GM21529 (cell line): ENCODE data around the gene LRRC74A.
"Not testable (repeated sequence)": the region's sequence is repeated elsewhere in the genome, so short reads cannot be mapped to it uniquely, and the experiment has no call there.

Source experiments
- ATAC-seq: cut with Tn5 transposase; IDR thresholded peaks from one replicate; pipeline ENCODE4 v1.9.1; 2021; ENCODE audit not compliant: unreplicated experiment

Gene LRRC74A

DNA sequence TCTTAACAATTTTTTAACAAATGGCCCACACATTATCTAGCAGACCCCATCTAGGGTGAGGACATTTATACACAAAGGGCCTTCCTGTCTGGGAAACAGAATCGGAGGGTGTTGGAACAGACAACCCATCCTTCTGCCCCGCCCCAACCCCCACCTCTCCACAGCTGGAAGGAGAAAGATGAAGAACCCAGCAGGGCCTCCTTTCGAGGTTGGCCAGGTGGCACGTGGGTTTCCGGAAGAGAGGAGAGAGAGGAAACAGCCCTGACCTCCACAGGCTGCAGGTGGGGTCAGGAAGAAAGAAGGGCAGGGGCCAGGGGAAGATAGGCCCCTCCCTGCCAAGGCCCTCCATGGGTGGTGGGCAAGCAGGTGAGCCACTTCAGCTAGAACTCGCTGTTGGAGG, 57.2 kb downstream of the LRRC74A start:
- ATAC-seq, result no peak

DNA sequence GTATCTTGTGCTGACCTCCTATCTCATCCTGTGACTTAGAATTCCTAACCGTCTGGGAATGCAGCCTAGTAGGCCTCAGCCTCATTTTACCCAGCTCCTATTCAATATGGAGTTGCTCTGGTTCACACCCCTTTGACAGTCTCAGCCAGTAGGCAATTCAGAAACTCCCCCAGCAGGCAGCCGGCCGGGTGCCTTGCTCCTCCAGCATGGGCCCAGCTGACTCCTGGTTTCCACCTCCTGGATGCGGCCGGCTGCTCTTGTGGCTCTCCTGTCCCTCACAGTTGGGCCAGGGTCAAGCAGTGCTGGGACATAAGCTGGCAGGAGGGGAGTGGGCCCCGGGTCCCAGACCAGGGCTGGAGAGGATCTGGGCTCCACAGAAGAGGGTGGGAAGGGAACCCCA, 58.2 kb downstream of the LRRC74A start:
- ATAC-seq, result no peak

DNA sequence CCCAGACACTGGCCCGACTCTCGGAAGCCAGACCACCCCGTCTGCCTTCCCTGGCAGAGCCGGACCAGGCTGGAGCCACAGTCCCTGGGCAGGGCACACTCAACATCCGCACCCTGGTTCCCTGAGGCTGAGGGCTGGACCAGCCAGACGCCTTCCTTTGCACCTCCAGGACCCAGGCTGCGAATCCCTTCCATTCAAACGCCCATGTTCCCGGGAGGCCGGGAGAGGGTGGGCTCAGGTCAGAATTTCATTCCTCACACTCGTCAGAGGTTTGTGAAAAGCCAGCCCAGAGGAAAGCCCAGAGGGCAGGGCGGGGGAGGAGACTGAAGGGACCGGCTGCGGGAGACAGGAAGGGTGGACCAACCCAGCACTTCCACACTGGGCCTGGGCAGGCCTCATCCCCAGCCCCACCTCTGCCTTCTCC, 58.7 kb downstream of the LRRC74A start:
- ATAC-seq, result no peak

DNA sequence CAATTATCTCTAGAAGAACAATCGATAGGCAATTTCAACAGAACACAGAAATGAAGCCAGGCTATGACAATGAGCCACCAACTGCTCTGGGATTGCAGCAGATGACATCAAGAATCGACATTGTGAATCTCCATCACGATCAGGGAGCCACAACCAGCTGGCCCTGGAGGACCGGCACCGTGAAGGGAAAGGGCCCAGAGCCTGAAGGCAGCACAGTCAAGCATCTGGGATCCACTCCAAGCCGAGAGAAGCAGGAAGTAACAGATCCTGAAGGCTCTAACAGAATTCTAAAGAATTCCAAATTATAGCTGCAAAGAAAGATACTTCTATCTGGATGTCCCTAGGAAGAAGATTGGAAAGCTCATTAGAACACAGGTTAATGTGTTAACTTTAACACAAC, 61.0 kb downstream of the LRRC74A start:
- no peak for ATAC-seq

DNA sequence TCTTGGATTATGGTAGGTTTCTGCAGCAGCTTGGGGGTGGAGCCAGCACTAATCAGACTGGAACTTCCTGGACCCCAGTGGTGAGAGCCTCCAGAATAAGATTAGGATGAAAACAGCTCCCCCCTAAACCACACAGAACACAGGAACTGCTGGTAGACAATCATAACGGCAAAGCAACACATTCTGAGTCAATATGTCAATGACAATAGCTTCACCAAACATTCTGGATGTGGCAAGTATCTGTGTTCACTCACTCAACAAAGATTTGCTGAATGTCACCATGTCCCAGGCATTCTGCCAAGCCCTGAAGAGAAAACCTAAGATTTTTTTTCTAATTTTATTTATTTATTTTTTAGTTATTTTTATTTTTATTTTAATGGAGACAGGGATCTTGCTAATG, 65.2 kb downstream of the LRRC74A start:
- ATAC-seq, result no peak

DNA sequence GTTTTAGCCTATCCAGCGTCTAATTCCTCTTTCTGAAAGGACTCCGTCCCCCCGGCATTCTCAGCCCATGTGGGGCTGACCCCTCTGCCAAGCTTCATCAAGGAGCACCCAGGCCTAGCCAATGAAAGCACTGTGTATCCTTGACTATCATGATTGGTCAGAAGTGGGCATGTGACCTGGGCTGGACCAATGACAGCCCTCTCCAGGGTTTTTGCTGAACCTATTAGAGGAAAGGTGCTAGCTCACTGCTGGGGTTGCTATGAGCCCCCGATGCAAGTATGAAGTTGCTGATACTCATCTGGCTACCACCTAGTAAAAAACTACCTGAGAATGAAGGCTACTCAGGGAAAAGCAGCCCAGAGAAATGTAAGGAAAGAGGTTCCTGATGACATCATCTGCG, 68.1 kb downstream of the LRRC74A start:
- ATAC-seq, result no peak

DNA sequence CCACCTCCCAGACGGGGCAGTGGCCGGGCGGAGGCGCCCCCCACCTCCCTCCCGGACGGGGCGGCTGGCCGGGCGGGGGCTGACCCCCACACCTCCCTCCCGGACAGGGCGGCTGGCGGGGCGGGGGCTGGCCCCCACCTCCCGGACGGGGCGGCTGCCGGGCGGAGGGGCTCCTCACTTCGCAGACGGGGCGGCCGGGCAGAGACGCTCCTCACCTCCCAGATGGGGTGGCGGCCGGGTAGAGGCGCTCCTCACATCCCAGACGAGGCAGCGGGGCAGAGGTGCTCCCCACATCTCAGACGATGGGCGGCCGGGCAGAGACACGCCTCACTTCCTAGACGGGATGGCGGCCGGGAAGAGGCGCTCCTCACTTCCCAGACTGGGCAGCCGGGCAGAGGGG, 71.8 kb downstream of the LRRC74A start:
- ATAC-seq, result not testable (repeated sequence)

DNA sequence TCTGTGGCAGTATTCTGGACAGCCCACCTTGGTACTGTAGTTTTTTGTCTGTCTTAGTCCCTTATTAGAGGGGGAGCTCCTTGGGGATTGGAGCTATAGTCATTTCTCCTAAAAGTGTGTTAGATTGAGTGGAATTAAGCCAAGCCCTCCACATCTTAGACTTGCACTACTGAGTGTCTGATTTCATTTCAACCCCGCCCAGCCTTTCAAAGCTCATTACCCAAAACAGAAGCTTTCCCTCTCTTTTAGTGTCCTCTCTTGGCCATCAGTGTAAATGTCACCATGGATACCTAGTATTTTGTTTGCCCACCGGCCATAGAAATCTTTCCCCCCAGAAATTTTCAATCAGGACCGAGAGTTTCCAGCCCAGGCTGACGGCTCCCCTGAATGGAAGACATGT, 74.5 kb downstream of the LRRC74A start:
- no peak for ATAC-seq

DNA sequence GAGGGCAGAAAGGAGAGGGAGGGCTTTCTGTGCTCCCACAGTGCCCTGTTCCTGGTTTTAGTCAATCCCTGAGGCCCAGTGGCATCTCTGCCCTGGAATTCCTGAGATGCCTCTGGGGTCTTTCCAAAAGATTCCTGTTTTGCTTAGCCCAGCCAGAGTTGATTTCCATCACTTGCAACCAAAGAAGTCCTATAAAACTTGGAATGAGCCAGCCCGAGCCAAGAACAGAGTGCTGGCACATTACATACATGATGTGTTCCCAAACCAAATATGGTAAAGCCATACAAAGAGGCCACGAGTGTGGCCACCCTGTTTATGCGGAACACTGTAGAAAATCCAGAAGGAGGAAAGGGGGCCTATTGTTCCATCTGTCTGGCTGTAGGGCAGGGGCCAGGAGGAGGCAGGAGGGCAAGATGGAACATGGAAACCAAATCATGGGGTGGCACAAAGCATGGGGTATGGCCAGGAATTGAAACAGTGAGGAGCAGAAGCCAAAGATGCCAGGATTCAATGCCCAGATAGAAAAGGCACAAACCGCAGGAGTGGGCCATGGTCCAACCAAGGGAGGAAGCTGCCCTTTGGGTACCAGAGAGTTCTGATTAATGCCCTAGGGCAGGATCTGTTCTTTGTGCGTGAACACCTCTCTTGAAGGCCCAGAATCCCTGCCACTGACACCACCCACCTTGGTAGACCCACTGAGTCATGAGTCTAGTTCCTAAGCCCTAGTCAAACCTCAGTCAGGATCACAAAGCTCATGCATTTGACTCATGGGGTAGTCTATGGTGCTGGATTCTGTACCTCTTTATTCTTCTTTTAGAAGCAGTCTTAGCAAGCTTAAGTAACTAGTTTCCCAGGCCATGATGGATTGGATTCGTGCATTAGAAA, 75.2 kb downstream of the LRRC74A start:
- no peak for ATAC-seq

DNA sequence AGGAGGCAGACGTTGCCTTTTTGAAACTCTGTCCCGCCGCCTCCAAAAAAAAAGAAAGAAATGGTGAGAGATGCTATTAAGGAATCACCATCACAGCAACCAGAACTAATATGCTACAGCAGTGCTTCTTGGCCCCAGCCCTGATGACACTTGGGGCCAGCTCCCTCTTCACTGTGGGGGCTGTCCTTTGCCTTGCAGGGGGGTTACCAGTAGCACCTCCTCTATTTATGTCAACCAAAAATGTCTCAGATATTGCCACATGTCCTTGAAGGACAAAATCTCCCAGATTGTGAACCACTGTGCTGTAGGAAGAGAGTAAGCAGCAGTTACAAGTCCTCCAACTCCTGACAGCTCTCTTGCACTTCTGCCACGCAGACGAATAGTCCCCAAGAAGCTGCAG, 76.4 kb downstream of the LRRC74A start:
- no peak for ATAC-seq

DNA sequence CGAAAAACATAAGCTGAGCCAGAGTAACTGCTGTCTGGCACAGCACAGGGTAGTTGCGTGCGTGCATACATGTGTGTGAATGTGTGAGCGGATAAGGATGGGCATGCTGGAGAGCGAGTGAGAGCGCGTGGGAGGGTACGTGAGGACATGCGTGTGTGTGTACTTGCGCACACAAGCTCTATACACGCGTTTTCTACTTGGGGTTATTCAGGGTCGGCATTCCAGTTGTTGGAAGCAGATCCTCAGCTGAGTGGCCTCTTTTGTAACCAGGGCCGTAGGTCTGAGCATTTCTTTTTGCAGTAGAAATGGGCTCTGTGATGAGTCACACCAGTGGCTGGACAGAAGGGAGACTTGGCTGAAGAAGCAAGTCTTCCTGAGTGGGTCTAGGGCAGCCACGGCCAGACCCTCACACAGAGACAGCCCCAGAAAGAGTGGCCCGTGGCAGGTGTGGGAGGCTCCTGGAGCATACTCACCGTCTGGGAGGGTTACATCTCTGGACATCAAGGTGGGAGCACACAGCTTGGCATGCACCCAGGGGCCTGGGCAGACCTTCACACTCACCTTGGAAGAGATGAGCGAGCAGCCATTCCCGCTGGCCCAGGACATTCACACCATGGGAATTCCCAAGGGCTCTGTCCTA, 78.0 kb downstream of the LRRC74A start:
- ATAC-seq, result no peak

DNA sequence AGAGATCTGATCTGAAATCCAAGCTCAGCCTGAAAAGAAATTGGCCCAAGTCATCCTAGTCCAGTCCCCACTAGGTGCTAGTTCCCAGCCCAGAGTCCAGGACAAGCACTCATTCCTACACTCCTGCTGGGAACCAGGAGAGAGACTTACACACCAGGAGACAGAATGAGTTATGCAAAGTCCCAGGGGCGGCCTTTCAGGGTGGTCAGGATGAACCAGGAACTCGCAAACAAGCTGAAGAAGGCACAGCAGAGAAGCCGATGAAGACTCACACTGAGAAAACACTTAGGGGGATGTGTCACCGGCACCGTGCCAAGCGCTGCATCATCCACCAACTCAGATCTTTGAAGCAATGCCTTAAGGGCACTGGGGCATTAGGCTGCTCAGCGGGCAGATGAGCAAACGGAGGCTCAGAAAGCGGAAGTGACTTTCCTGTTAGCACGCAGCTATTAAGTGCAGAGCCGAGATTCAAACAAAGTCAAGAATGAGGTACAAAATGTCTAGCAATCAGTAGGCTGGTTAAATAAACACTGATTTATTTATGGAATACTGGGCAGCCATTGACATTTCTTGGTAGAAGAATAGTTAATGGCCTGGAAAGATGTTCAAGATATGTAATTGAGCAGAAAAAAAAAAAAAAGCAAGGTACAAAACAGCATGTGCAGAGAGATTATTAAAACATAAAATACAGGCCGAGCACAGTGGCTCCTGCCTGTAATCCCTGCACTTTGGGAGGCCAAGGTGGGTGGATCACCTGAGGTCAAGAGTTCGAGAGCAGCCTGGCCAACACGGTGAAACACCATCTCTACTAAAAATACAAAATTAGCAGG, 78.7 kb downstream of the LRRC74A start:
- peak; percentile 71 for ATAC-seq

DNA sequence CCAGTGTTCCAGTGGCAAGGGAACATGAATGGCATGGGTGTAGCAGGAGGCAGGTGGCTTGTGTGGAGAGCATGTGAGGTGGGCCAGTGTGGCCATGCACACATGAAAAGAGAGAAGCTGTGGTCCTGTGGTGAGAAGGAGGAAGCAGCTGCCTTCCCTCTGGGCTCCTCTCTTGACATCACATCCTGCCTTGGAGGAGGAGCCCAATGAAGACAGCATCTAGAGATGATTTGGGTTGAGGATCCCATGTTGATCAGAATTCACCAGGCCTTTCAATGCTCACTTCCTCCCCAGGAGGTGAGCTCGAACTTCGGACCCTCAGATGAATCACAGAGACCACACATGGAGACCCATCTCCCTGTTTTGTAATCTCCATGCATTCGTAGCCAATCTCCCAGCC, 82.6 kb downstream of the LRRC74A start:
- no peak for ATAC-seq

DNA sequence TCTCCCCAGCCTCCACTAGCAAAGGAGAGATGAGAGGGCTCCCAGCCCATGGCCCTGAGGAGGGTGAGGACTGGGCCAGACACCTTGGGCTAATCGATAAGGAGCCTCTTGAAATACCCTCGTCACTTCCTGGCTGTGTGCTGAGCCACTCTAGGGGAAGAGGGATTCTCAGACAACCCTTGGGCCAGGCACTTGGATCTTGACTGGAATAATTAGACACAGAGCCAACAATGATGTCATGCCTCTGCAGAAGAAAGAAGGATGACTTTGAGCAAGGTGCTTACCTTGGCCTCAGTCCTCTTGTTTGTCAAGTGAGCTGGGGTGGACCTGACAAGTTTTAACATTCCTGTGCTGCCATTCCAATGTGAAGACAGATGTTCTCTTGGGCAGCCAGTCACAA, 83.1 kb downstream of the LRRC74A start:
- ATAC-seq, result no peak

DNA sequence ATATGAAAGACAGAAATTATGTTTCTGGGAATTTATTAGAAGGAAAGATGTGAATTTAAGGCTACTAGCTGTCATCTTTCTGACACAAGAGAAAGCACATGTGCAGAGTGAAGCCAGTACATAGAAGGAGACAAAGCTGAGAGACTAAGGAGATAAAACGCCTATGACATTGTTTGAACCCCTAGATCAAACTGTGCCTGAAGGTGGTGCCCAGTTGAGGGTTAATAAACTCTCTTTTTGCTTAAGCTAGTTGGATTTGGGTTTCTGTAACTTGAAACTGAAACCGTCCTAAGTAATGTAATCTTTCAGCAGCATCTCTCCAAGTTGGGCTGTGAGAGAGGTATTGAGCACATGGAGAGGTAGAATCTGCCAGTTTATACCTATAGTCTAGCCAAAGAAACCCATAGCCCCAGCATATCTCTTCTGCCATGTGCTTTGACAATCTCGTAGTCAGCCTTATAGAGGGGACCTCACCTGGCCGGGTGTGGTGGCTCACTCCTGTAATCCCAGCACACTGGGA, 84.2 kb downstream of the LRRC74A start:
- ATAC-seq, result no peak

DNA sequence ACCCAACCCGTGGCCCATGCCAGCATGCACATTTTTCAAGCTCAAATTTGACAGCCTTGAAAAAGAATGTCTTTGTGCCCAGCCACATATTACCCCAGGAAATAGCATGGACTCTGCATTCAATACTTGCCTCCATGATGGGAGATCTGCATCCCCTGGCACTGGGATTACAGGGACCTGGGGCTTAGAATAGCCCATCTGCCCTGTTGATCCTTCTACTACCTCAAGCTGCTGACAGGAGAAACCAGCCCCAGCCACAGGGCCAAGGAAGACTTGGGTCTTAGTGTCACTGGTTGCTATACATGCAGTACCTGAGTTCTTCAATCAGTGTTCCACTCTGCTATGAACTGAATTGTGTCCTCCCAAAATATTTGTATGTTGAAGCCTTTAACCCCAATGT, 85.3 kb downstream of the LRRC74A start:
- no peak for ATAC-seq

DNA sequence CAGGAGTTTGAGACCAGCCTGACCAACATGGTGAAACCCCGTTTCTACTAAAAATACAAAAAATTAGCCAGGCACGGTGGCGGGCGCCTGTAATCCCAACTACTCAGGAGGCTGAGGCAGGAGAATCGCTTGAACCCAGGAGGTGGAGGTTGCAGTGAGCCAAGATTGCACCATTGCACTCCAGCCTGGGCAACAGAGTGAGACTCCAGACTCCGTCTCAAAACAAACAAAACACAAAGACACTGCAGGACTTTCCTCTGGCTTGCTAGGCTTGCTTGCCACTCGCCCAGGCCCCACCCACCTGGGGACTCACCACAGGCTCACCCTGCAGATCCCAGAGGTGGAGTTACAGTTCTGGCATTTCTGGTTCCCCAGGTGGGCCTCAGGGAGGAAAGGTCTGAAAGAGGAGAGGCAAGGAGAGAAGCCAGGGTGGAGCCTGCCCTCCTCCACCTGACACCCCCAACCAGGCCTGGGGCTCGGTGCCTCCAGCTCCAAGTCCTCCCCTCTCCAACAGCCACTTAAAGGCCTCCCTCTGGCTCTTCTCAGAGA, 88.4 kb downstream of the LRRC74A start:
- ATAC-seq, result not testable (repeated sequence)

DNA sequence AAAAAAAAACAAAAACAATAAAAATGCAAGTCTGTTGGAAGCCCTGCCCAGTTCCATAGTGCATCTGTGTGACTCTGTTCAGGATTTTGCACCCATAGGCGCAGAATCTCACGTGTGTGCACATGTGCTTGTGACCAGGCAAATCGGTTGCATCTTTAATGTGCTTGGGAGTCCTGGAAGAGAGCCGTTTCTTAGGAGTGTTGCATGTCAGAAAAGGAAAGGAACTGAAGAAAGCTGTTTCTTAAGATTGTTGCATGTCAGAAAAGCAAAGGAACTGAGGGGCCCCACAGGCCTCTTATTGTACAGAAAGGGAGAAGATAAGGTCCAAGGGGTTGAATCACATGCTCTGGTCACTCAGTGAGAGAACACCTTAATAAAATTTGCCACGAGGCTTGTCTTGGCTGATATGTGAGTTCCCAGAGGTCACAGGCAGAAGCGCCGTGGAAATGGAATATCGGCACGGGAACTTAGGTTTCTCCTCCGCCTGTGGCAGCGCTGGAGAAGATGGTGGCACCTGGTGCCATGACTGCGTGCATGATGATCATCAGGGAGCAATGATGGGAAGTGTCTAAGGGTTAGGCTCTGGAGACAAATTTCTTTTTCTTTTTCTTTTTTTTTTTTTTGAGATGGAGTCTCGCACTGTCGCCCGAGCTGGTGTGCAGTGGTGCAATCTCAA, 90.0 kb downstream of the LRRC74A start:
- ATAC-seq, result no peak

DNA sequence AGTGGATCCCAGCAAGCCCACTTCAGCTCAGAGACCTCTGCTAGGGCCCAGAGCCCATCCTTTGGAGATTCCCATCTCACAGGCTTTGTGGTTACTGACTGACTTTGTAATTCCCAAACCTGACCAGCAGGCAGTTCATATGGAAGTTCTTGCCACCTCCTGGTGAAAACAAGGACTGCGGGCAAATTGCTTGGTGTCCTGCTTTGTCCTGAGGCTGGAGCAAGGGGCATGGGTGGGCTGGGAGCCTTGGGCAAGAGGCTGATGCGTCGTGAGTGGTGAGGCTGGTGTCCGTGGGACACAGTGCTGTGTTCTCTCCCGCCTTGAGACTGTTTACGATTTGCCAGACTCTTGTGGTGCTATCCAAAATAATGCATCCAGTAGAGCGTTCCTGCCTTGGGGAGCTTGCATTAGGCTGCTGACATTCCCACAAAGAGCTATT, 91.0 kb downstream of the LRRC74A start:
- ATAC-seq, result no peak

DNA sequence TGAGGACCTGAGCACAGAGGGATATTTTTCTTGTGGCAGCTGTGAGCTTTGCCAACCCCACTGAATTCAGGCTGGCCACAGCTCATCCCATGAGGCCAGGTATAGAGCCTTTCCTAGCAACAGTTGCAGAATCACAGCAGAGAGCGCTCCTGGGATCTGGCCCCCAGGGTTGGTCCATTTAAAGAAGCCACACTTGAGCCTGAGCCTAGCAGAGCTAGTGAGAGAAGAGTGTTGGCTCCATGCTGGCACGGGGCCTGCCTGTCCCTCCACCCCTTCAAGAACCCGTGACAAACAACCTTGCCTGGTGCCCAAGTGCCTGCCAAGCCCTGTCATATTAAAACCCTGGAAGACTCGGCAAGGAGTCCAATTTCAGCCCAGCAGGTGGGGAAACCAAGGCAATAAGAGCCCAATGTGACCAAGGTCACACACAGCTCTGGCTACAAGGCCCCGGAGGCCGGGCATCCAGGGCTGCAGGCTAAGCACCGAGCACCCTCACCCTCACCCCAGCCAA, 91.6 kb downstream of the LRRC74A start:
- ATAC-seq, result no peak
